Liver (tissue), 3 donors: ENCODE measurements around the gene AKT1S1.

Experiments
- RAD21 ChIP-seq, 2 donors: IDR thresholded peaks; 2 replicates each; pipeline ENCODE4 v1.6.1; 2016; ENCODE audit warnings: antibody characterized with exemption in 2 of 2, mild to moderate bottlenecking in 2 of 2
- RXRA ChIP-seq, 2 donors: IDR thresholded peaks; 2 replicates each; pipeline ENCODE4 v1.6.1; 2017 to 2018; ENCODE audit warnings: antibody characterized with exemption in 2 of 2, mild to moderate bottlenecking in 1 of 2
- SP1 ChIP-seq: IDR thresholded peaks from 2 replicates; pipeline ENCODE4 v1.6.1; 2018; ENCODE audit warnings: antibody characterized with exemption, mild to moderate bottlenecking
- ZBTB33 ChIP-seq: IDR thresholded peaks from 2 replicates; pipeline ENCODE4 v1.6.1; 2016; ENCODE audit warnings: antibody characterized with exemption
- TF ChIP-seq, protein P1 (sequence below): fragments of 150-350 bp; IDR thresholded peaks from 2 replicates; pipeline ENCODE4 v1.5.1; 2017; ENCODE audit warnings: improper control_type of control experiment, low read depth, low read length; ENCODE audit not compliant: missing input control
- TF ChIP-seq, protein P2 (sequence below): IDR thresholded peaks from 2 replicates; pipeline ENCODE4 v1.6.1; 2016; ENCODE audit warnings: antibody characterized with exemption
- TF ChIP-seq, protein P3 (sequence below): IDR thresholded peaks from 2 replicates; pipeline ENCODE4 v1.6.1; 2016; ENCODE audit warnings: antibody characterized with exemption, mild to moderate bottlenecking
- donor health status: healthy.
- donor health status: healthy.

DNA sequence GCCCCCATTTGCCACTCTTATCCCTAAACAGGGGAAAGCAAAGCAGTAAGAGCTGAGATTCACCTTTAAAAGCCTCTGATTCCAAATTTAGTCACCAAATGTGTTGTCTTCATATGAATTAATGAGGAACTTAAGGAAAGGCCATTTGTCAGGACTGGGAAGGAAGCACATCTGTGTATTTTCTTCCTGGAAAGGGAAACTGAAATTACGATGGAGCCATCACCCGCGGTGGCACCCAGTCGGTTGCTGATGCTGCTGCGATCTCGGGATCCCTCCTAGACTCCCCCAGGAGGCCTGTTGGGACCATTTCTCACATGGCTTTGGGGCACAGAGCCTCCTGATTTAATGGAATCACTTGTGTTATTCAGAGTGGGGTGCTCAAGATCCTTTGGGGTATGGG lies 27.0 kb upstream of the AKT1S1 start:
- TF ChIP-seq RXRA (IDR thresholded peaks at IDR 0.05) (no peak), ZBTB33 (no peak), RAD21 (IDR thresholded peaks at IDR 0.05) (no peak), SP1 (no peak)
- TF ChIP-seq, protein P1, sequence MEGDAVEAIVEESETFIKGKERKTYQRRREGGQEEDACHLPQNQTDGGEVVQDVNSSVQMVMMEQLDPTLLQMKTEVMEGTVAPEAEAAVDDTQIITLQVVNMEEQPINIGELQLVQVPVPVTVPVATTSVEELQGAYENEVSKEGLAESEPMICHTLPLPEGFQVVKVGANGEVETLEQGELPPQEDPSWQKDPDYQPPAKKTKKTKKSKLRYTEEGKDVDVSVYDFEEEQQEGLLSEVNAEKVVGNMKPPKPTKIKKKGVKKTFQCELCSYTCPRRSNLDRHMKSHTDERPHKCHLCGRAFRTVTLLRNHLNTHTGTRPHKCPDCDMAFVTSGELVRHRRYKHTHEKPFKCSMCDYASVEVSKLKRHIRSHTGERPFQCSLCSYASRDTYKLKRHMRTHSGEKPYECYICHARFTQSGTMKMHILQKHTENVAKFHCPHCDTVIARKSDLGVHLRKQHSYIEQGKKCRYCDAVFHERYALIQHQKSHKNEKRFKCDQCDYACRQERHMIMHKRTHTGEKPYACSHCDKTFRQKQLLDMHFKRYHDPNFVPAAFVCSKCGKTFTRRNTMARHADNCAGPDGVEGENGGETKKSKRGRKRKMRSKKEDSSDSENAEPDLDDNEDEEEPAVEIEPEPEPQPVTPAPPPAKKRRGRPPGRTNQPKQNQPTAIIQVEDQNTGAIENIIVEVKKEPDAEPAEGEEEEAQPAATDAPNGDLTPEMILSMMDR = no peak
- TF ChIP-seq, protein P2, sequence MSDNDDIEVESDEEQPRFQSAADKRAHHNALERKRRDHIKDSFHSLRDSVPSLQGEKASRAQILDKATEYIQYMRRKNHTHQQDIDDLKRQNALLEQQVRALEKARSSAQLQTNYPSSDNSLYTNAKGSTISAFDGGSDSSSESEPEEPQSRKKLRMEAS = no peak
- TF ChIP-seq, protein P3, sequence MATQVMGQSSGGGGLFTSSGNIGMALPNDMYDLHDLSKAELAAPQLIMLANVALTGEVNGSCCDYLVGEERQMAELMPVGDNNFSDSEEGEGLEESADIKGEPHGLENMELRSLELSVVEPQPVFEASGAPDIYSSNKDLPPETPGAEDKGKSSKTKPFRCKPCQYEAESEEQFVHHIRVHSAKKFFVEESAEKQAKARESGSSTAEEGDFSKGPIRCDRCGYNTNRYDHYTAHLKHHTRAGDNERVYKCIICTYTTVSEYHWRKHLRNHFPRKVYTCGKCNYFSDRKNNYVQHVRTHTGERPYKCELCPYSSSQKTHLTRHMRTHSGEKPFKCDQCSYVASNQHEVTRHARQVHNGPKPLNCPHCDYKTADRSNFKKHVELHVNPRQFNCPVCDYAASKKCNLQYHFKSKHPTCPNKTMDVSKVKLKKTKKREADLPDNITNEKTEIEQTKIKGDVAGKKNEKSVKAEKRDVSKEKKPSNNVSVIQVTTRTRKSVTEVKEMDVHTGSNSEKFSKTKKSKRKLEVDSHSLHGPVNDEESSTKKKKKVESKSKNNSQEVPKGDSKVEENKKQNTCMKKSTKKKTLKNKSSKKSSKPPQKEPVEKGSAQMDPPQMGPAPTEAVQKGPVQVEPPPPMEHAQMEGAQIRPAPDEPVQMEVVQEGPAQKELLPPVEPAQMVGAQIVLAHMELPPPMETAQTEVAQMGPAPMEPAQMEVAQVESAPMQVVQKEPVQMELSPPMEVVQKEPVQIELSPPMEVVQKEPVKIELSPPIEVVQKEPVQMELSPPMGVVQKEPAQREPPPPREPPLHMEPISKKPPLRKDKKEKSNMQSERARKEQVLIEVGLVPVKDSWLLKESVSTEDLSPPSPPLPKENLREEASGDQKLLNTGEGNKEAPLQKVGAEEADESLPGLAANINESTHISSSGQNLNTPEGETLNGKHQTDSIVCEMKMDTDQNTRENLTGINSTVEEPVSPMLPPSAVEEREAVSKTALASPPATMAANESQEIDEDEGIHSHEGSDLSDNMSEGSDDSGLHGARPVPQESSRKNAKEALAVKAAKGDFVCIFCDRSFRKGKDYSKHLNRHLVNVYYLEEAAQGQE = no peak
